HFF-Myc (cell line): ENCODE measurements around the gene TCP11X1.
"Not testable (repeated sequence)": the region's sequence is repeated elsewhere in the genome, so short reads cannot be mapped to it uniquely, and the experiment has no call there.

Experiments
- DNase-seq: peaks from one replicate; pipeline ENCODE4 v3.0.0-alpha.2; 2011; ENCODE audit warnings: low read depth; ENCODE audit errors: extremely low read depth
- H3K4me3 ChIP-seq: replicated peaks from 2 replicates; pipeline ENCODE4 v1.5.1; 2011; ENCODE audit warnings: low read depth, mild to moderate bottlenecking, control low read depth, low read length
- CTCF ChIP-seq: IDR thresholded peaks from 2 replicates; pipeline ENCODE4 v1.5.1; 2012; ENCODE audit warnings: mild to moderate bottlenecking, low read depth, low read length, control low read depth; ENCODE audit errors: missing control alignments

The TCP11X1 gene

GRCh38 chrX:102214986-102215385, at the start of gene TCP11X1:
TSS of gene TCP11X1 (plus strand) at chrX:102215301.
- not testable (repeated sequence) for DNase-seq, H3K4me3 ChIP-seq

GRCh38 chrX:102185967-102186720, 29.0 kb upstream of the TCP11X1 start:
- TF ChIP-seq CTCF: no peak
- H3K4me3 ChIP-seq: no peak overlapping the region
- no peak for DNase-seq

GRCh38 chrX:102207940-102208339, 7.2 kb upstream of the TCP11X1 start:
- H3K4me3 ChIP-seq, DNase-seq: not testable (repeated sequence)

GRCh38 chrX:102216497-102216896, 1.4 kb downstream of the TCP11X1 start:
- not testable (repeated sequence) for DNase-seq, H3K4me3 ChIP-seq

- not testable (repeated sequence) for DNase-seq
Measured at GRCh38 chrX:102235678-102236077, 20.6 kb downstream of the TCP11X1 start.

GRCh38 chrX:102240265-102240664, 25.2 kb downstream of the TCP11X1 start:
- DNase-seq, H3K4me3 ChIP-seq: not testable (repeated sequence)

More at GRCh38 chrX:102235678-102236077, 20.6 kb downstream of the TCP11X1 start:
- H3K4me3 ChIP-seq: not testable (repeated sequence)

GRCh38 chrX:102246893-102247292, 31.8 kb downstream of the TCP11X1 start, which contains the start of gene NXF2:
TSS of gene NXF2 (plus strand) at chrX:102247167. CDS start at chrX:102307079, 59,912 bp downstream.
- H3K4me3 ChIP-seq, DNase-seq: not testable (repeated sequence)

- not testable (repeated sequence) for DNase-seq
Measured at GRCh38 chrX:102272231-102272630, 57.1 kb downstream of the TCP11X1 start.

More at GRCh38 chrX:102272231-102272630, 57.1 kb downstream of the TCP11X1 start:
- H3K4me3 ChIP-seq: not testable (repeated sequence)
